Lung (tissue), 13 donors: Measurements from ENCODE around the gene F2RL3. TPM values are rescaled to one million over a fixed set of nuclear protein-coding genes. Genes with fewer than 3 reads are reported as not detected.
"Not testable (repeated sequence)": the region's sequence is repeated elsewhere in the genome, so short reads cannot be mapped to it uniquely, and the experiment has no call there.

Source experiments
- ATAC-seq: fragments of 200-7000 bp; cut with Tn5 transposase; one replicate; pipeline ENCODE4 v1.9.1; 2020; ENCODE audit warnings: moderate number of reproducible peaks; ENCODE audit not compliant: insufficient read depth, low FRiP score
- DNase-seq, 3 donors: peaks; one replicate each; pipeline ENCODE4 v3.0.0-alpha.2; 2013 to 2017
- H3K27ac ChIP-seq, 2 donors: one replicate each; pipeline ENCODE4 v1.5.1; 2013; ENCODE audit warnings: mild to moderate bottlenecking in 2 of 2, moderate library complexity in 2 of 2, control low read depth in 1 of 2, inconsistent platforms in 1 of 2, low read depth in 1 of 2, low read length in 1 of 2
- H3K27me3 ChIP-seq, 3 donors: one replicate each; pipeline ENCODE4 v1.5.1; 2013; ENCODE audit warnings: low read length in 2 of 3; ENCODE audit not compliant: control insufficient read depth in 3 of 3, insufficient read depth in 3 of 3
- H3K36me3 ChIP-seq, 4 donors: one replicate each; pipeline ENCODE4 v1.5.1; 2013; ENCODE audit warnings: low read length in 4 of 4, mild to moderate bottlenecking in 1 of 4, moderate library complexity in 1 of 4; ENCODE audit not compliant: control insufficient read depth in 4 of 4, insufficient read depth in 4 of 4
- H3K4me1 ChIP-seq, 5 donors: one replicate each; pipeline ENCODE4 v1.5.1; 2013; ENCODE audit warnings: low read length in 5 of 5, mild to moderate bottlenecking in 2 of 5, moderate library complexity in 1 of 5; ENCODE audit not compliant: control insufficient read depth in 5 of 5, insufficient read depth in 5 of 5
- H3K4me3 ChIP-seq: one replicate; pipeline ENCODE4 v1.5.1; 2013; ENCODE audit warnings: mild to moderate bottlenecking, control low read depth, moderate library complexity
- H3K9ac ChIP-seq, 2 donors: one replicate each; pipeline ENCODE4 v1.5.1; 2013; ENCODE audit warnings: low read length in 2 of 2, control low read depth in 1 of 2; ENCODE audit not compliant: insufficient read depth in 1 of 2
- H3K9me3 ChIP-seq, 4 donors: one replicate each; pipeline ENCODE4 v1.5.1; 2013; ENCODE audit warnings: low read length in 3 of 4, mild to moderate bottlenecking in 1 of 4, moderate library complexity in 1 of 4; ENCODE audit not compliant: control insufficient read depth in 4 of 4, insufficient read depth in 3 of 4
- WGBS, 2 donors: extraction: QIAGEN DNeasy Blood & Tissue Kit; methylation state at CpG; one replicate each; pipeline ENCODE4 v1.1.7; 2013; 5-methylcytosine and 5-hydroxymethylcytosine counted together
- polyA plus RNA-seq, 2 donors: library from polyadenylated mRNA; stranded (reverse); fragments of 200-250 nt; gene quantifications; one replicate each; pipeline ENCODE4 v1.2.1, GENCODE V29; 2013
- small RNA-seq: library from RNA; depleted of rRNA; stranded (forward); fragments of <200 nt; gene quantifications from one replicate; pipeline ENCODE3, GENCODE V24; 2014; ENCODE audit warnings: low replicate concordance
- total RNA-seq, 2 donors: library from RNA; depleted of rRNA in 1 of 2; stranded (reverse); fragments of >200 nt in 1 of 2; gene quantifications; one replicate each; pipeline ENCODE4 v1.2.1, GENCODE V29; 2014 to 2021
- TF ChIP-seq, protein P1 (sequence below): IDR thresholded peaks from 2 replicates; pipeline ENCODE4 v1.5.1; 2012; ENCODE audit warnings: mild to moderate bottlenecking; ENCODE audit errors: control extremely low read depth, extremely low read depth
- donor health status: control.
- donor health status: control.
- donor health status: Bipolar disorder and iron deficiency.
- donor health status: healthy.
- donor health status: DM: yes; HTN: yes; CAD: no.

Gene F2RL3
- total and polyA plus RNA-seq, 4 donors, result 5.8 to 76.8 (median 53.0) TPM

DNA sequence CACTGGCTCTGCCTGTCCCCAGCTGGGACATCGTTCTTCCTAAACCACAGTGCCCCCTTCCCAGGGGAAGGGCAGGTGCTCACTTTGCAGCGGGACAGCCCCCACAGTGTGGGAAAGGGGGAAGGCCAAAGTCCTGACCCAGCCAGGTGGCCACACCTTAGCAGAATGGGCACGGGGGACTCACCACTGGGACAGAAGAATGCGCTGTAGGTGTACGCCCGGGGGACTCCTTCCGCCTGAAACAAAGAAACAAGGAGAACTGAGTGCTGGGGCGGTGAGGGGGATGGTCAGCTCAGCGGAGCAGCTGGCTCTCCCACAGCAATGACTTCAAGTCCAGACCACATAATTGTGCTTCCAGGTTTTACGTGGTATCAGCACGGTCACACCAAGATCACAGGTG lies 49.4 kb downstream of the F2RL3 start:
- no peak for ATAC-seq
- Histone ChIP-seq H3K4me1 (no peaks in the 10 kb centered on the region), H3K36me3 (peaks cover 0 to 4% (median 3%) of the 10 kb centered on the region in 4 donors), H3K9ac (no peak overlapping the region), H3K4me3 (no peak overlapping the region), H3K27me3 (no peaks in the 10 kb centered on the region), H3K9me3 (peaks cover 0 to 5% (median 2%) of the 10 kb centered on the region in 4 donors), H3K27ac (no peak overlapping the region)
- DNase-seq, result no peak
- WGBS, 2 donors, result 94 to 95% methylated on average over 11 of the region's 11 CpGs
- TF ChIP-seq, protein P1, sequence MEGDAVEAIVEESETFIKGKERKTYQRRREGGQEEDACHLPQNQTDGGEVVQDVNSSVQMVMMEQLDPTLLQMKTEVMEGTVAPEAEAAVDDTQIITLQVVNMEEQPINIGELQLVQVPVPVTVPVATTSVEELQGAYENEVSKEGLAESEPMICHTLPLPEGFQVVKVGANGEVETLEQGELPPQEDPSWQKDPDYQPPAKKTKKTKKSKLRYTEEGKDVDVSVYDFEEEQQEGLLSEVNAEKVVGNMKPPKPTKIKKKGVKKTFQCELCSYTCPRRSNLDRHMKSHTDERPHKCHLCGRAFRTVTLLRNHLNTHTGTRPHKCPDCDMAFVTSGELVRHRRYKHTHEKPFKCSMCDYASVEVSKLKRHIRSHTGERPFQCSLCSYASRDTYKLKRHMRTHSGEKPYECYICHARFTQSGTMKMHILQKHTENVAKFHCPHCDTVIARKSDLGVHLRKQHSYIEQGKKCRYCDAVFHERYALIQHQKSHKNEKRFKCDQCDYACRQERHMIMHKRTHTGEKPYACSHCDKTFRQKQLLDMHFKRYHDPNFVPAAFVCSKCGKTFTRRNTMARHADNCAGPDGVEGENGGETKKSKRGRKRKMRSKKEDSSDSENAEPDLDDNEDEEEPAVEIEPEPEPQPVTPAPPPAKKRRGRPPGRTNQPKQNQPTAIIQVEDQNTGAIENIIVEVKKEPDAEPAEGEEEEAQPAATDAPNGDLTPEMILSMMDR, result no peak

DNA sequence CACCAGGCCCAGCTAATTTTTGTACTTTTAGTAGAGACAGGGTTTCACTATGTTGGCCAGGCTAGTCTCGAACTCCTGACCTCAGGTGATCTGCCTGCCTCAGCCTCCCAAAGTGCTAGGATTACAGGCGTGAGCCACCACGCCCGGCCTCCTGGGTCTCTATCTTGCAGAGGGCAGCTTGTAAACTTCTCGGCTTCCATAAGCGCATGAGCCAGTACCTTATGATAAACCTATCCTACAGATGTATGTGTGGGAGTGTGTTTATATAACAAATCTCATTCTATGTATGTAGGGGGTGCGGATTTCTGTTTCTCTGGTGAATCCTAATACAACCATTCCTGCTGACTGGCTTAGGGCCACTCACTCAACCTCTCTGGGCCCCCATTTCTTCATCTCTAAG lies 51.3 kb downstream of the F2RL3 start:
- ATAC-seq, H3K27ac ChIP-seq, H3K36me3 ChIP-seq, H3K27me3 ChIP-seq, DNase-seq, H3K4me3 ChIP-seq, H3K4me1 ChIP-seq, H3K9me3 ChIP-seq, H3K9ac ChIP-seq: not testable (repeated sequence)
- WGBS, 2 donors, result 96 to 100% methylated on average over 7 of the region's 7 CpGs

DNA sequence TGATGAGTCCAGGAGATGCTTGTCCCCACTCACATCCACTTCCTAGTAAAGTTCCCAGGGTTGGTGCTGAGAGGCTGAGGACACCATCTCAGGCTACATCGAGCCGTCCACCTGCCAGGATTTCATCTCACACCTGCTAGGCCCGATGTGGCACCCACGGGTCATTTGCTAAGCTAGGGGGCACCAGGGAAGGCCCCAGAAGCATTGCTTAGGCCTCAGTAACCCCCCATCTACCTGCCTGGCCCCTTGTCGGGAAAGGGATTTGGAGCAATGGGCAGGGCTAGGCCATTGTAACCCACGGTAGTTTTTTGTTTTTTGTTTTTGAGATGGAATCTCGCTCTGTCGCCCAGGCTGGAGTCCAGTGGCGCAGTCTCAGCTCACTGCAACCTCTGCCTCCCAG lies 51.8 kb downstream of the F2RL3 start:
- Histone ChIP-seq H3K36me3 (peaks cover 0 to 6% (median 3%) of the 10 kb centered on the region in 4 donors), H3K4me1 (no peaks in the 10 kb centered on the region), H3K9ac (no peak overlapping the region), H3K9me3 (no peaks in the 10 kb centered on the region), H3K4me3 (no peak overlapping the region), H3K27me3 (no peaks in the 10 kb centered on the region), H3K27ac (no peak overlapping the region)
- no peak for ATAC-seq
- DNase-seq, result no peak
- TF ChIP-seq, protein P1, result no peak
- WGBS, 2 donors, result 87 to 92% methylated on average over 9 of the region's 9 CpGs

Small RNA genes lying within 50 kb of the gene (small RNA-seq; reads per million reads assigned to genes)
- gene RN7SL823P, result not detected
- not detected for gene RN7SL835P

Other genes starting within 250 kb of the F2RL3 start
- 10 to 100 TPM; 78.8 to 78.9 TPM for gene SMIM7, start 228.9 kb upstream of the F2RL3 start, total RNA-seq
- gene SMIM7, start 228.9 kb upstream of the F2RL3 start, polyA plus RNA-seq, result 10 to 100 TPM; 68.0 to 86.3 TPM
- 1 to 10 TPM; 3.9 to 6.2 TPM for gene TMEM38A, start 227.9 kb upstream of the F2RL3 start, total RNA-seq
- 1 to 10 TPM; 3.6 to 3.8 TPM for gene TMEM38A, start 227.9 kb upstream of the F2RL3 start, polyA plus RNA-seq
- 1 to 10 TPM; 7.3 to 7.6 TPM for gene NWD1, start 169.2 kb upstream of the F2RL3 start, total RNA-seq
- gene NWD1, start 169.2 kb upstream of the F2RL3 start, polyA plus RNA-seq, result 1 to 10 TPM in 1 of 2 donors, under 1 TPM in 1; 0.55 to 2.6 TPM
- gene SIN3B, start 59.6 kb upstream of the F2RL3 start, total RNA-seq, result 10 to 100 TPM; 60.8 to 63.9 TPM
- 10 to 100 TPM; 29.5 to 48.1 TPM for gene SIN3B, start 59.6 kb upstream of the F2RL3 start, polyA plus RNA-seq
- gene CPAMD8, start 137.8 kb downstream of the F2RL3 start, total RNA-seq, result 100 to 1,000 TPM in 1 of 2 donors, 10 to 100 TPM in 1; 38.5 to 143 TPM
- gene CPAMD8, start 137.8 kb downstream of the F2RL3 start, polyA plus RNA-seq, result 10 to 100 TPM in 1 of 2 donors, 1 to 10 TPM in 1; 9.6 to 24.3 TPM
- 1 to 10 TPM; 8.4 to 8.5 TPM for gene HAUS8, start 186.5 kb downstream of the F2RL3 start, total RNA-seq
- gene HAUS8, start 186.5 kb downstream of the F2RL3 start, polyA plus RNA-seq, result 10 to 100 TPM in 1 of 2 donors, 1 to 10 TPM in 1; 6.1 to 13.8 TPM
- gene MYO9B, start 186.8 kb downstream of the F2RL3 start, total RNA-seq, result 100 to 1,000 TPM in 1 of 2 donors, 10 to 100 TPM in 1; 44.3 to 121 TPM
- gene MYO9B, start 186.8 kb downstream of the F2RL3 start, polyA plus RNA-seq, result 10 to 100 TPM; 95.2 to 99.2 TPM